Prostate gland (tissue), 2 donors: ENCODE data around the gene CT45A5.

Experiments used
- CTCF ChIP-seq, 4 experiments: fragments of 200-600 bp in 2 of 4; fragments of 450-650 bp in 2 of 4; sonication (generic) in 2 of 4; IDR thresholded peaks; 1 replicate in 3 of 4; 2 replicates in 1 of 4; pipeline ENCODE4 v1.5.1; 2016 to 2019; ENCODE audit warnings: antibody characterized with exemption in 4 of 4, mild to moderate bottlenecking in 2 of 4, moderate library complexity in 2 of 4
- POLR2A ChIP-seq: fragments of 450-650 bp; IDR thresholded peaks from one replicate; pipeline ENCODE4 v1.6.1; 2016; ENCODE audit warnings: antibody characterized with exemption, mild to moderate bottlenecking

- no peak for TF ChIP-seq CTCF (IDR thresholded peaks at IDR 0.05)
- TF ChIP-seq POLR2A = no peak
Observed at GRCh38 chrX:135737366-135738071, 47.8 kb downstream of the CT45A5 start.
